Neural progenitor cell (in vitro differentiated cells): ENCODE measurements around the gene SAC3D1.

Experiments used
- EZH2phosphoT487 ChIP-seq: fragments of 200-600 bp; sonication (generic); IDR thresholded peaks from 2 replicates; pipeline ENCODE4 v1.6.1; 2017; ENCODE audit warnings: antibody characterized with exemption
- TF ChIP-seq, protein P1 (sequence below): fragments of 200-600 bp; sonication (generic); IDR thresholded peaks from 2 replicates; pipeline ENCODE4 v1.5.1; 2017; ENCODE audit warnings: antibody characterized with exemption, mild to moderate bottlenecking

DNA sequence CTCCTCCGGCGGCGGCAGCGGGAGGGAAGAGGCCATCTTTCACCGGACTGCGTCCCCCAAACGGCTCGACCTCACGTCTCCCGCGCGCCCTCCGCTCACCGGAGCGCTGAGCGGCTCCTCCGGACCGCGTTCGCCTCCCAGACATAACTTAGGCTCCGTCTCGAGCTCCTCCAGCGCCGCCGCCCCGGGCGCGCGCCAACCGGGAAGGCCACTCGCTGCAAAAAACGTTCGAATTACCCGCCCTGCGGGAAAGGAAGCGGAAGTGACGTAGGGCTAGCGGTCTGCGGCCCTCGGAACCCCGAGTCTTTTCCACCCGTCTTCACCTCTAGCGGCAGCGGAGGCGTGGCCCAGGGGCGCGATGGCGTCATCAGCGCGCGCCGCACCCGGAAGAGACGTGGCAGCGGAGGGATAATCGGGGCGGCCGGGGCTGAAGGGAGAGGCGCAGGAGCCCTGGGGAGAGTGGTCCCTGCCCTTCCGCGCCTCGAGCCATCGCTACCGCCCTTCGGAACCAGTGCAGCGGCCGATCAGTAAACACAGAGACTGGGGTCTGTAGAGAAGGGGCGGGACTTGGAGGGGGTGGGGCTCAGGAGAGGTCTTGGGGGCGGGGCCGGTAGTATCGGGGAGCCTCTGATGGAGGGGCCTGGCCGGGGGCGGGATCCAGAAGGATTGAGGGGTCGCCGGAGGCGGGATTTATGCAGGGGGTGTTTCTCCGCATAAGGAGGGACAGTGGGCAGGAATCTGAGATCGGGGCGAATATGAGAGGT, 43.0 kb downstream of the SAC3D1 start, which contains the start of the genes CDCA5 and ZFPL1:
- TF ChIP-seq EZH2phosphoT487, result no peak
- TF ChIP-seq, protein P1, sequence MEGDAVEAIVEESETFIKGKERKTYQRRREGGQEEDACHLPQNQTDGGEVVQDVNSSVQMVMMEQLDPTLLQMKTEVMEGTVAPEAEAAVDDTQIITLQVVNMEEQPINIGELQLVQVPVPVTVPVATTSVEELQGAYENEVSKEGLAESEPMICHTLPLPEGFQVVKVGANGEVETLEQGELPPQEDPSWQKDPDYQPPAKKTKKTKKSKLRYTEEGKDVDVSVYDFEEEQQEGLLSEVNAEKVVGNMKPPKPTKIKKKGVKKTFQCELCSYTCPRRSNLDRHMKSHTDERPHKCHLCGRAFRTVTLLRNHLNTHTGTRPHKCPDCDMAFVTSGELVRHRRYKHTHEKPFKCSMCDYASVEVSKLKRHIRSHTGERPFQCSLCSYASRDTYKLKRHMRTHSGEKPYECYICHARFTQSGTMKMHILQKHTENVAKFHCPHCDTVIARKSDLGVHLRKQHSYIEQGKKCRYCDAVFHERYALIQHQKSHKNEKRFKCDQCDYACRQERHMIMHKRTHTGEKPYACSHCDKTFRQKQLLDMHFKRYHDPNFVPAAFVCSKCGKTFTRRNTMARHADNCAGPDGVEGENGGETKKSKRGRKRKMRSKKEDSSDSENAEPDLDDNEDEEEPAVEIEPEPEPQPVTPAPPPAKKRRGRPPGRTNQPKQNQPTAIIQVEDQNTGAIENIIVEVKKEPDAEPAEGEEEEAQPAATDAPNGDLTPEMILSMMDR, result no peak
